GM12878 (cell line): Measurements from ENCODE around the gene MEIS1. TPM values are rescaled to one million over a fixed set of nuclear protein-coding genes. Genes with fewer than 3 reads are reported as not detected.

ENCODE experiments used
- ATAC-seq: fragments of 200-7000 bp; cut with Tn5 transposase; 3 replicates; pipeline ENCODE4 v1.9.1; 2020; ENCODE audit warnings: mild to moderate bottlenecking, moderate library complexity
- BruUV-seq: library from RNA; stranded (reverse); fragments of 400-500 nt; replicated peaks from 2 replicates; lab custom pipeline; 2021; lab: Mats Ljungman, UMichigan
- CTCF ChIA-PET: fragments of 300-600 bp; sonication (Branson Sonifier 250); formaldehyde crosslinking; extraction: SDS; loops from one replicate; lab custom pipeline; 2021; ENCODE audit warnings: inconsistent platforms; lab: Yijun Ruan, JAX
- POLR2A ChIA-PET: fragments of 350-600 bp; formaldehyde crosslinking; extraction: SDS; loops from one replicate; lab custom pipeline; 2021; ENCODE audit warnings: inconsistent platforms; lab: Charles Lee
- RAD21 ChIA-PET: fragments of 300-600 bp; sonication (Branson Sonifier 250); formaldehyde crosslinking; loops from one replicate; lab custom pipeline; 2023; ENCODE audit warnings: antibody characterized with exemption; ENCODE audit not compliant: unreplicated experiment; lab: Charles Lee
- SMC1A ChIA-PET: fragments of 300-600 bp; sonication (Branson Sonifier 250); formaldehyde crosslinking; loops from one replicate; lab custom pipeline; 2023; ENCODE audit not compliant: unreplicated experiment, uncharacterized antibody; lab: Charles Lee
- DNase-seq: peaks from one replicate; pipeline ENCODE4 v3.0.0-alpha.2; 2011; ENCODE audit warnings: low read depth, low spot score
- FAIRE-seq: peaks from 3 replicates; lab custom pipeline; 2011; peaks lifted over from hg19 to GRCh38; lab: Jason Lieb, UNC
- H2AFZ ChIP-seq: 2 replicates; pipeline ENCODE4 v1.6.0; 2011; ENCODE audit warnings: low read depth, low read length, control low read depth; ENCODE audit not compliant: control insufficient read depth
- H3K27ac ChIP-seq: 2 replicates; pipeline ENCODE4 v1.5.1; 2011; ENCODE audit warnings: control low read depth; ENCODE audit not compliant: control insufficient read depth, insufficient read depth
- H3K27me3 ChIP-seq, 2 experiments: replicated peaks in 1 of 2; 2 replicates each; pipeline versions ENCODE4 v1.6.0 to v1.6.1; 2011; ENCODE audit warnings: low read length in 1 of 2; ENCODE audit not compliant: control insufficient read depth in 2 of 2, insufficient read depth in 2 of 2
- H3K36me3 ChIP-seq, 2 experiments: 2 replicates each; pipeline ENCODE4 v1.5.1; 2011; ENCODE audit warnings: low read length in 1 of 2; ENCODE audit not compliant: control insufficient read depth in 2 of 2, insufficient read depth in 2 of 2
- H3K4me1 ChIP-seq: 2 replicates; pipeline ENCODE4 v1.6.1; 2011; ENCODE audit warnings: mild to moderate bottlenecking, low read length, moderate library complexity, mixed read lengths; ENCODE audit not compliant: control insufficient read depth, insufficient read depth
- H3K4me2 ChIP-seq: 2 replicates; pipeline ENCODE4 v1.6.0; 2011; ENCODE audit warnings: control low read depth; ENCODE audit not compliant: control insufficient read depth, insufficient read depth
- H3K4me3 ChIP-seq: fragments of 200-600 bp; sonication (generic); 2 replicates; pipeline ENCODE4 v1.5.1; 2016
- H3K79me2 ChIP-seq: 2 replicates; pipeline ENCODE4 v1.6.0; 2011; ENCODE audit warnings: low read length; ENCODE audit not compliant: control insufficient read depth, insufficient read depth
- H3K9ac ChIP-seq: 2 replicates; pipeline ENCODE4 v1.8.0; 2011; ENCODE audit warnings: low read length, control low read depth, mixed read lengths; ENCODE audit not compliant: control insufficient read depth, insufficient read depth
- H3K9me3 ChIP-seq: replicated peaks from 3 replicates; pipeline ENCODE4 v1.5.1; 2011; ENCODE audit warnings: mild to moderate bottlenecking, low read length; ENCODE audit not compliant: control insufficient read depth, insufficient read depth
- H4K20me1 ChIP-seq: 2 replicates; pipeline ENCODE4 v1.6.0; 2011; ENCODE audit not compliant: control insufficient read depth, insufficient read depth
- ATF7 ChIP-seq: fragments of 450-650 bp; IDR thresholded peaks from 2 replicates; pipeline ENCODE4 v1.6.1; 2016; ENCODE audit warnings: low read depth, mild to moderate bottlenecking
- DPF2 ChIP-seq: fragments of 450-650 bp; IDR thresholded peaks from 2 replicates; pipeline ENCODE4 v1.6.1; 2017; ENCODE audit warnings: mild to moderate bottlenecking
- FOXM1 ChIP-seq: IDR thresholded peaks from 2 replicates; pipeline ENCODE4 v1.6.1; 2012; ENCODE audit warnings: low read depth, mild to moderate bottlenecking, inconsistent platforms, low read length, moderate library complexity
- GATAD2B ChIP-seq: fragments of 450-650 bp; conservative IDR thresholded peaks from 2 replicates; pipeline ENCODE4 v1.6.1; 2017; ENCODE audit warnings: low read depth, mild to moderate bottlenecking, moderate library complexity
- JUNB ChIP-seq: IDR thresholded peaks from 2 replicates; pipeline ENCODE4 v1.6.1; 2016; ENCODE audit warnings: antibody characterized with exemption, mild to moderate bottlenecking
- KAT2A ChIP-seq: conservative IDR thresholded peaks from 2 replicates; pipeline ENCODE4 v1.6.1; 2011; ENCODE audit warnings: low read depth, low read length; ENCODE audit not compliant: control insufficient read depth
- NFYB ChIP-seq: IDR thresholded peaks from 2 replicates; pipeline ENCODE4 v1.6.1; 2011; ENCODE audit warnings: low read depth, mild to moderate bottlenecking, low read length, improper control_type of control experiment, moderate library complexity; ENCODE audit not compliant: insufficient read depth
- PRDM15 ChIP-seq: fragments of 450-650 bp; formaldehyde crosslinking; IDR thresholded peaks from 2 replicates; pipeline ENCODE4 v1.4.0; 2020; ENCODE audit warnings: mild to moderate bottlenecking, moderate library complexity
- RAD21 ChIP-seq: IDR thresholded peaks from 2 replicates; pipeline ENCODE4 v1.6.1; 2011; ENCODE audit warnings: mild to moderate bottlenecking, low read depth, low read length, moderate library complexity; ENCODE audit not compliant: insufficient read depth
- RAD51 ChIP-seq: fragments of 450-650 bp; IDR thresholded peaks from 2 replicates; pipeline ENCODE4 v1.6.1; 2016; ENCODE audit warnings: moderate library complexity, mild to moderate bottlenecking, inconsistent platforms
- SMAD5 ChIP-seq: IDR thresholded peaks from 2 replicates; pipeline ENCODE4 v1.6.1; 2016; ENCODE audit warnings: antibody characterized with exemption, low read depth
- TBL1XR1 ChIP-seq: IDR thresholded peaks from 2 replicates; pipeline ENCODE4 v1.6.1; 2012; ENCODE audit warnings: low read depth, low read length, improper control_type of control experiment
- YBX1 ChIP-seq: fragments of 450-650 bp; IDR thresholded peaks from 2 replicates; pipeline ENCODE4 v1.6.1; 2016; ENCODE audit warnings: antibody characterized with exemption
- ZZZ3 ChIP-seq: IDR thresholded peaks from 2 replicates; pipeline ENCODE4 v1.6.1; 2011; ENCODE audit warnings: low read depth; ENCODE audit not compliant: control insufficient read depth, insufficient read length
- WGBS: methylation state at CpG from one replicate; pipeline ENCODE4 v1.1.6; 2016; ENCODE audit warnings: low lambda C conversion rate; ENCODE audit not compliant: insufficient replicate concordance, insufficient coverage; ENCODE audit errors: missing lambda C conversion rate; 5-methylcytosine and 5-hydroxymethylcytosine counted together
- in situ Hi-C: fragments of 300-500 bp; cut with MboI; formaldehyde crosslinking; loops from 9 replicates; pipeline ENCODE4 v1.14.3; 2018; ENCODE audit warnings: mixed read lengths
- intact Hi-C: fragments of 100-400 bp; cut with micrococcal nuclease; formaldehyde crosslinking; loops from one replicate; pipeline ENCODE4 v1.14.2; 2022; ENCODE audit not compliant: unreplicated experiment
- polyA plus RNA-seq, 11 experiments: library from polyadenylated mRNA; depleted of rRNA in 4 of 11; unstranded in 6 of 11; stranded (reverse) in 5 of 11; fragments of >200 nt; fragmentation: Nextera tagmentation in 4 of 11; fragmentation: Illumina TruSeq in 1 of 11; extraction: Ambion mirVana in 4 of 11; extraction: Trizol in 1 of 11; gene quantifications; 1 replicate in 1 of 11; 2 replicates in 10 of 11; pipeline versions ENCODE4 v1.2.1 to v1.2.3, GENCODE V29; 2011 to 2016; ENCODE audit warnings: inconsistent platforms in 2 of 11, missing spikeins in 2 of 11, low read depth in 1 of 11
- total RNA-seq, 4 experiments: library from RNA; depleted of rRNA in 3 of 4; stranded (reverse); fragments of >200 nt in 3 of 4; fragmentation: Illumina TruSeq in 1 of 4; extraction: Trizol in 1 of 4; gene quantifications; 2 replicates each; pipeline versions ENCODE4 v1.2.1 to v1.2.3, GENCODE V29; 2013 to 2021
- TF ChIP-seq, protein P1 (sequence below): IDR thresholded peaks from 2 replicates; pipeline ENCODE4 v1.6.1; 2012; ENCODE audit warnings: low read depth, low read length, improper control_type of control experiment
- TF ChIP-seq, protein P2 (sequence below): IDR thresholded peaks from 2 replicates; pipeline ENCODE4 v1.6.1; 2011; ENCODE audit warnings: borderline replicate concordance, low read depth, mild to moderate bottlenecking, moderate library complexity, low read length; ENCODE audit not compliant: insufficient read depth, poor library complexity, severe bottlenecking

MEIS1 gene
- total and polyA plus RNA-seq, 10 of the 15 experiments (the other 5 are each of a cell fraction or from before 2014, with no cell fraction given) = 0.04 to 0.31 (median 0.14) TPM; not detected in 6

- TF ChIP-seq DPF2 = no peak
- TF ChIP-seq KAT2A = no peak
- TF ChIP-seq RAD51 = no peak
- no peak for TF ChIP-seq JUNB
Measured at GRCh38 chr2:66534461-66534860, 99.5 kb downstream of the MEIS1 start (continued).

GRCh38 chr2:66535574-66536289, 100.8 kb downstream of the MEIS1 start:
- Histone ChIP-seq H3K27me3 (no peaks in the 10 kb centered on the region), H4K20me1 (no peaks in the 10 kb centered on the region), H3K4me2 (no peak overlapping the region), H3K4me1 (no peaks in the 10 kb centered on the region), H3K79me2 (no peaks in the 10 kb centered on the region), H3K9ac (no peak overlapping the region), H3K4me3 (no peak overlapping the region), H3K36me3 (no peaks in the 10 kb centered on the region), H2AFZ (no peak overlapping the region), H3K9me3 (no peaks in the 10 kb centered on the region), H3K27ac (no peak overlapping the region)
- ChIA-PET RAD21 (no interaction called here), SMC1A (no interaction called here), POLR2A (no interaction called here), CTCF (no interaction called here)
- WGBS = 9% methylated on average over 3 of the region's 3 CpGs
- no TSS peak for BruUV-seq
- FAIRE-seq (no peak), ATAC-seq (no peak), DNase-seq (no peak)
- TF ChIP-seq, protein P1, sequence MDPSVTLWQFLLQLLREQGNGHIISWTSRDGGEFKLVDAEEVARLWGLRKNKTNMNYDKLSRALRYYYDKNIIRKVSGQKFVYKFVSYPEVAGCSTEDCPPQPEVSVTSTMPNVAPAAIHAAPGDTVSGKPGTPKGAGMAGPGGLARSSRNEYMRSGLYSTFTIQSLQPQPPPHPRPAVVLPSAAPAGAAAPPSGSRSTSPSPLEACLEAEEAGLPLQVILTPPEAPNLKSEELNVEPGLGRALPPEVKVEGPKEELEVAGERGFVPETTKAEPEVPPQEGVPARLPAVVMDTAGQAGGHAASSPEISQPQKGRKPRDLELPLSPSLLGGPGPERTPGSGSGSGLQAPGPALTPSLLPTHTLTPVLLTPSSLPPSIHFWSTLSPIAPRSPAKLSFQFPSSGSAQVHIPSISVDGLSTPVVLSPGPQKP = no peak
- no peak for TF ChIP-seq FOXM1
- no peak for TF ChIP-seq SMAD5
- no peak for TF ChIP-seq RAD21
- TF ChIP-seq NFYB = no peak
- no peak for TF ChIP-seq GATAD2B
- no peak for TF ChIP-seq ATF7
- TF ChIP-seq PRDM15 (CRISPR knock-in tag) = no peak
- no peak for TF ChIP-seq ZZZ3
- no peak for TF ChIP-seq YBX1
- no peak for TF ChIP-seq TBL1XR1
- TF ChIP-seq, protein P2, sequence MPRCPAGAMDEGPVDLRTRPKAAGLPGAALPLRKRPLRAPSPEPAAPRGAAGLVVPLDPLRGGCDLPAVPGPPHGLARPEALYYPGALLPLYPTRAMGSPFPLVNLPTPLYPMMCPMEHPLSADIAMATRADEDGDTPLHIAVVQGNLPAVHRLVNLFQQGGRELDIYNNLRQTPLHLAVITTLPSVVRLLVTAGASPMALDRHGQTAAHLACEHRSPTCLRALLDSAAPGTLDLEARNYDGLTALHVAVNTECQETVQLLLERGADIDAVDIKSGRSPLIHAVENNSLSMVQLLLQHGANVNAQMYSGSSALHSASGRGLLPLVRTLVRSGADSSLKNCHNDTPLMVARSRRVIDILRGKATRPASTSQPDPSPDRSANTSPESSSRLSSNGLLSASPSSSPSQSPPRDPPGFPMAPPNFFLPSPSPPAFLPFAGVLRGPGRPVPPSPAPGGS = no peak
- intact Hi-C loops (no loop called here), in situ Hi-C loops (no loop called here)
